SW 1271 (cell line): ENCODE data around the gene ADCY2.

ENCODE experiments used
- DNase-seq, 2 experiments: peaks; one replicate each; lab custom pipeline; 2025; lab: John Stamatoyannopoulos, UW

Gene ADCY2

GRCh38 chr5:7437836-7438235, 41.9 kb downstream of the ADCY2 start:
- DNase-seq: no peak

- no peak for DNase-seq
These were observed 49.1 kb downstream of the ADCY2 start for GRCh38 chr5:7445068-7445467.

- DNase-seq: no peak
These were observed 49.9 kb downstream of the ADCY2 start for GRCh38 chr5:7445831-7446230.

GRCh38 chr5:7446913-7447312, 51.0 kb downstream of the ADCY2 start:
- DNase-seq: no peak

GRCh38 chr5:7453947-7454346, 58.0 kb downstream of the ADCY2 start:
- DNase-seq: no peak

GRCh38 chr5:7456206-7456605, 60.3 kb downstream of the ADCY2 start:
- DNase-seq: no peak

GRCh38 chr5:7461371-7461770, 65.4 kb downstream of the ADCY2 start:
- no peak for DNase-seq

- DNase-seq: no peak
These were observed 66.8 kb downstream of the ADCY2 start for GRCh38 chr5:7462758-7463157.

GRCh38 chr5:7464182-7464581, 68.2 kb downstream of the ADCY2 start:
- DNase-seq: no peak

GRCh38 chr5:7467179-7467578, 71.2 kb downstream of the ADCY2 start:
- DNase-seq: no peak

GRCh38 chr5:7468742-7469141, 72.8 kb downstream of the ADCY2 start:
- DNase-seq: no peak

GRCh38 chr5:7471710-7472109, 75.8 kb downstream of the ADCY2 start:
- DNase-seq: no peak

GRCh38 chr5:7473115-7473514, 77.2 kb downstream of the ADCY2 start:
- no peak for DNase-seq

GRCh38 chr5:7473668-7474215, 77.8 kb downstream of the ADCY2 start:
- no peak for DNase-seq

GRCh38 chr5:7474821-7475403, 79.0 kb downstream of the ADCY2 start:
- DNase-seq: no peak

GRCh38 chr5:7478459-7478858, 82.5 kb downstream of the ADCY2 start:
- DNase-seq: no peak

GRCh38 chr5:7488734-7489133, 92.8 kb downstream of the ADCY2 start:
- DNase-seq: no peak

GRCh38 chr5:7492371-7492770, 96.4 kb downstream of the ADCY2 start:
- no peak for DNase-seq

GRCh38 chr5:7493081-7493480, 97.1 kb downstream of the ADCY2 start:
- no peak for DNase-seq

GRCh38 chr5:7493622-7494021, 97.7 kb downstream of the ADCY2 start:
- DNase-seq: no peak

- DNase-seq: no peak
These were observed 98.7 kb downstream of the ADCY2 start for GRCh38 chr5:7494481-7495130.

GRCh38 chr5:7495131-7495517, 99.2 kb downstream of the ADCY2 start:
- no peak for DNase-seq

GRCh38 chr5:7500256-7500655, 104.3 kb downstream of the ADCY2 start:
- no peak for DNase-seq

- DNase-seq: no peak
These were observed 105.1 kb downstream of the ADCY2 start for GRCh38 chr5:7501061-7501460.
